ENCODE measurements around the gene GPC5. TPM values are rescaled to one million over a fixed set of nuclear protein-coding genes. Genes with fewer than 3 reads are reported as not detected.

Gene GPC5
- total and polyA plus RNA-seq, 2 of the 13 experiments (the other 11 are each of a cell fraction or from before 2014, with no cell fraction given), result 0.02 to 0.07 TPM

- TF ChIP-seq ZBTB7B (CRISPR knock-in tag; IDR thresholded peaks at IDR 0.05) (no peak), TBP (CRISPR knock-in tag; IDR thresholded peaks at IDR 0.05) (no peak), THAP9 (CRISPR knock-in tag; IDR thresholded peaks at IDR 0.05; ENCODE audit: borderline replicate concordance) (no peak), ATF2 (CRISPR knock-in tag; IDR thresholded peaks at IDR 0.05) (peak; percentile 56; the same call in 1 of the 2 replicates), CEBPG (CRISPR knock-in tag; IDR thresholded peaks at IDR 0.05) (peak; percentile 90), ATF4 (CRISPR knock-in tag; IDR thresholded peaks at IDR 0.05) (peak in 1 of 2 experiments; percentile 66; a peak in 2 of 4 replicates), THAP7 (CRISPR knock-in tag; IDR thresholded peaks at IDR 0.05) (no peak), ZNF552 (CRISPR knock-in tag; IDR thresholded peaks at IDR 0.05; ENCODE audit: borderline replicate concordance) (no peak), ZNF619 (CRISPR knock-in tag; IDR thresholded peaks at IDR 0.05) (no peak), ZNF609 (CRISPR knock-in tag; IDR thresholded peaks at IDR 0.05; ENCODE audit: borderline replicate concordance) (peak; percentile 68; the same call in 1 of the 2 replicates), NFIC (IDR thresholded peaks at IDR 0.05; ENCODE audit: low read length) (peak; percentile 93; the same call in 1 of the 2 replicates), HNF4G (IDR thresholded peaks at IDR 0.05; ENCODE audit: borderline replicate concordance, low read depth, low read length) (peak; percentile 50), HNF4G (CRISPR knock-in tag; IDR thresholded peaks at IDR 0.05; ENCODE audit: borderline replicate concordance, low read depth) (no peak), SSRP1 (CRISPR knock-in tag; IDR thresholded peaks at IDR 0.05) (no peak), SUZ12 (IDR thresholded peaks at IDR 0.05; ENCODE audit: low read depth, low read length) (no peak), ZNF576 (CRISPR knock-in tag; IDR thresholded peaks at IDR 0.05) (no peak), DDIT3 (CRISPR knock-in tag; IDR thresholded peaks at IDR 0.05) (no peak)
Measured at GRCh38 chr13:91361755-91362271, 36.6 kb upstream of the GPC5 start (continued).

Data from HepG2 (cell line).